Erythroblast (primary cell): ENCODE data around the gene PLD5.

Experiments used
- GATA1 ChIP-seq: IDR thresholded peaks from 2 replicates; pipeline ENCODE4 v1.6.1; 2011; ENCODE audit warnings: low read depth, mild to moderate bottlenecking, control low read depth, low read length, moderate library complexity
- POLR2A ChIP-seq: IDR thresholded peaks from 2 replicates; pipeline ENCODE4 v1.6.1; 2011; ENCODE audit warnings: mild to moderate bottlenecking, low read length

GRCh38 chr1:242228991-242229390 lies 295.5 kb downstream of the PLD5 start:
- no peak for TF ChIP-seq POLR2A
- no peak for TF ChIP-seq GATA1
